Activated T-cell treated with anti-CD3 and anti-CD28 coated beads for 1 hour (primary cell): ENCODE measurements around the gene RALGDS.

Experiments used
- DNase-seq: peaks from one replicate; pipeline ENCODE4 v3.0.0-alpha.2; 2020; ENCODE audit warnings: low read depth

RALGDS gene

DNA sequence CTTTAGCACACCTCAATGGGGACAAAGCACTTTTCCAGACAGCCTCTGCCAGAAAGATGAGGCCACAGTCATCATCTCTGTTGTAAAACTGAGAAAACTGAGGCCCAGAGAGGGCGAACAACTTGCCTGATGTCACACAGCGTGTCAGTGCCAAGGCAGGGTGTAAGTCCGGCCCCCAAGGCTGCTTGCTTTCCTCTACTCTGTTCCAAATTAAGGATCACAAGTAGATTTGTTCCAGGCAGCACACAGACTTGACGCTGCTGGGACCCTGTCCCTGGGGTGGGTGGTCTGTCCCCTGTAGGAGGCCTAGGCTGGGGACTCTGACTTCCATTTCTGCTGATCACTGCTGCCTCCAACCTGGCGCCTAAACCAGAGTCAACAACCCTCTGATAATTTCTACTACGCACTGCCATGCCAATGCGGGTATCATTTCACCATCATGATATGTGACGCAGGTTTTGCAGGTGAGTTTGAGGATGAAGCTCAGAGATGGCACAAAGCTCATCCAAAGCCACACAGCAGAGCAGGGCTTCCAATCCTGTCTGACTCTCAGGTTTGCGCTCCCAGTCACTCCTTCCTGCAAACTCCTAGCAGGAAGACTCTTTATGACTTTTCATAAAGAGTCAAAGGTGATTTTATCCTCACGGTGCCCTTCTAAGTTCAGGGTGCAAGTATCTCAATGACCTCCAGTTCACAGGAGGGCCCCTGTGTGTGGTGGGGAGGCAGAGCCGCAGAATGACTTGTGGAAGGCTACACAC lies 13.5 kb upstream of the RALGDS start:
- no peak for DNase-seq

DNA sequence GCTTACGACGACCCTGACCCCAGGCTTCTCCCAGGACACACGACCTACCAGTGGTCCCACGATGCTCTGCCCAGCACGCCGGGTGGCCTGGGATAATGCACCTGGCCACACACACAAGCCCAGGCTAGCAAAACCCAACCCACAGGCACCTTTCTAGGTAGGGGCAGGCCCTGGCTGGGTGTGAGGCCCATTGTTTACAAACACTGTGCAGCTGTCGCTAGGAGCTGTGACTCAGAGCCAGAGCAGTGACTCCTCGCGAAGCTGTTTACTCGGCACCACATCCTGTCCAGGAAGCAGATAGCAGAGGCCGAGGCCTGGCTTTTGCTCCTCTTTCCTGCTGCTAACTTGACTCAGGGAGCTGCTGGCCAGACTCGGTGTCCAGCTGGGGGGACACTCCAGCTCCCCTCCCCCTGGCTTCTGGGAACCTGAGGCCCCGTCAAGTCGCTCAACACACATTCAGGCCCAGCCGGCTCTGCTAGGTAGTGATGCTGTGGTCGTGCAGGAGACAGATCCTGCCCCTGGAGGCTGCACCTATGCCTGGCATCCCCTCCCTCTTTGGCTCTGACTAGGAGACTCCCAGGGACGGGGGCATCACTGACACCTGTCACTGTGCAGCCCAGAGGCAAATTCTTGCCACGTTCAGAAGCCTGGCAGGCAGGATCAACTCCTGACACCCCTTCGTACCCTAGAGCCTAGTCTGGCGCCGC lies 12.8 kb upstream of the RALGDS start:
- DNase-seq = peak; percentile 75

DNA sequence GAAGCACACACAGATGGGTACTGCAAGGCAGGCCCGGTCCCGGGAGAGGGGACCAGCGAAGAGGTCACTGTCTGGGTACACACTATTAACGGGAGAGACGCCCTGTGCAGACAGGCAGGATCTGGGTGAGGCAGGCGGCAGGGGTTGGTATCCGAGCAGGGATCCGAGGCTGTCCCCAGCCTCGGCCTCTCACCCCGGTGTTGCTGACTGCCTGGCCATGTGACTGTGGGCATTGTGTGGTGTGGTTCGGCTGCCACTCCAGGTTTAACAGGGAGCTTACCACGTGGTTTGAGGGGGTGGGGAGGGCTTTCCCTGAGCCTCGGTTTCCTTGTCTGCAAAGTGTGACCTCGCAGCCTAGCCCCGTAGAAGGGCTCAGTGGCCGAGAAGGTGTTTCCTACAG lies 11.1 kb upstream of the RALGDS start:
- DNase-seq = no peak

DNA sequence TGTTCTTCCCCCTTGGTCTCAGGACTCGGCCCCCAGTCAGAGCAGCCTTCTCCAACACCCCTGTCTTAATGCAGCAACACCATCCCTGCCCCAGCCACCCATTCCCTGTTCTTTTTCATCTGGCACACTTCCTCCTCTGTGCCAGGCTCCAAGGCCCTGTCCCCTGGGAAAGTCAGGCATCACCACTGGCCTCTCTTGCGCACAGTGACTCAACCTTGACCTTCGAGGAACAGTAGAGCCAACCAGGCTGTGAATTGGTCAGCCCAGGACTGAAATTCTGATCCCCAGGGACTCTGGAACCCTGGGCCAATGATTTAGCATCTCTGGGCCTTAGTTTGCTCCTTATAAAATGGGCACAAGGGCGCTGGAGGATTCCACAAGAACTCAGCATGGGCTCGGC lies 10.5 kb upstream of the RALGDS start:
- DNase-seq = no peak

DNA sequence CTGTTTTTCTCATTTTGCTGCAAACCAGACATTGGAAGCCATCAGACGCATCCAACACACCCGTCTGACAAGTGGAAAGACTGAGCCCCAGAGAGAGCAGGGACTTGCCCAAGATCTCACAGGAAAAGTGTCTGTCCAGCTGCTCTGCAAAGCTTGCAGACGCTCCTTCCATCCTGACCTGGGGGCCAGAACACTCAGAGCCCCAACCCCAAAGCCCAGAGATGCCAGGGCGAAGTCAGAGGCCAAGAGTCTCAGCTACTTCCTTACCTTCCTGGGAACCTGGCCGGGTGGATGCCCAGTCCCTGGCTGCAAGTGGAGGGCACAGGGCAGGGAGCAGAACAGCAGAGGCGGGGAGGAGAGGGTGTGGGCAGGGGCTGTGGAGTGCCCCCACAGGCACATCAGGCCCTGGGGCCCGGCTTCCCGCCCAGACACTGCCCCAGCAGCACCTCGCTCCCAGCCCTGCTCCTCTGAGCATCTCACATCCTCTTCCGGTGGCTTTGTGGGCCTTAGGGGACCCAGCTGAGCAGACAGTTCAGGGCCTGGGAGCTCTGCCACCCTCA lies 9.7 kb upstream of the RALGDS start:
- no peak for DNase-seq

DNA sequence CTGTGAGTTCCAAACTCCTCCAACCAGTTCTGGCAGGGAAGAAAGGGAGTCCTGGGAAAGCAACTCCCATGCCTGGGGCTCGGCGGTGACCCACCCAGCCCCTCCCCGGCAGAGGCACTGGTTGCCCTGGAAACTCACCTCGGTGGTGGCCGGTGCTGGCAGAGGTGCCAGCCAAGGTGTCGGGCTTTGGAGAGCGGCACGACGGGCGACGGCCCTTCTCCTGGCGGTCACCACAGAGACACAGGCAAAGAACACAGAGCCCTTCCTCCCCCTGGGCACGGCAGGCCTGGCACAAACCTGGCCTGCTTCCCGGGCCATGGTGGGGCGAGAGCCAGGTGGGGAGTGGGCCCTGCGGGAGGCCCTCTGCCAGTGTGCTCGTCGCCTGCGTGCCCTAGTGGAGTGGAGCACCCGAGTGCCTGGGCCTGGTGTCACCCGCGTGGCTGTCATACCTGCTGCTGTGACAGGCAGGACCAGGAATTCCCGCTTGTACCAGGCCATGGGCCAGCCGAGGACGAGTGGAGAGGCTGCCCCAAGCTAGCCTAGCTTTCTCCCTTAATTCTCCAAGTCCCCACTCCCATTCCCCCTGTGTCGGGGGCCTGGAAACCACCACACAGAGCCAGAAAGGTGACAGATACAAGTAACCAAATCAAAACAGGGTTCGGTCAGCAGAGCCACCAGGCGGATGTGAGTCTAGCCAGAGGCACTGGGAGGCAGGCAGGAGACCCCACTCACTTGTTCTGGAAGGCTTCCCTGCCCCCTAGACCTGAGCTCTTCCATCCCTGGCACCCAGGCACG lies 8.2 kb upstream of the RALGDS start:
- no peak for DNase-seq

DNA sequence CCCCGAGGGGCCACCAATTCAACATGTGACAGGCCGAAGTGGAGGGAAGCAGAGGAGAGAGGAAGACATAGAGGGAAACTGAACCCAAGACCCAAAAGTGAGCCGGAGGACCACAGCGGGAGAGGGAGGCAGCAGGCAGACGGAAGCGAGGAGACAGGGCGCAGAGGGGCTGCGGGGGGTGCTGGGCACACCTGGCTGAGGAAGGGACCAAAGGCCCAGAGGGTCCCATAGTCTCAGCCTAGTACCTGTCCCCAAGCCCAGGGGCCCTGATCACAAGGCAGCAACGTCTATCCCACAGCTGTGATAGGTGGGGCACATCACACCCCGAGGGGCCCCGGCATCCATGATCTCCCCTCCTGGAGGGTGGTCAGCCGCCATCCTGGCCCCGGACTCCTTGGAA lies 7.1 kb upstream of the RALGDS start:
- DNase-seq = no peak

DNA sequence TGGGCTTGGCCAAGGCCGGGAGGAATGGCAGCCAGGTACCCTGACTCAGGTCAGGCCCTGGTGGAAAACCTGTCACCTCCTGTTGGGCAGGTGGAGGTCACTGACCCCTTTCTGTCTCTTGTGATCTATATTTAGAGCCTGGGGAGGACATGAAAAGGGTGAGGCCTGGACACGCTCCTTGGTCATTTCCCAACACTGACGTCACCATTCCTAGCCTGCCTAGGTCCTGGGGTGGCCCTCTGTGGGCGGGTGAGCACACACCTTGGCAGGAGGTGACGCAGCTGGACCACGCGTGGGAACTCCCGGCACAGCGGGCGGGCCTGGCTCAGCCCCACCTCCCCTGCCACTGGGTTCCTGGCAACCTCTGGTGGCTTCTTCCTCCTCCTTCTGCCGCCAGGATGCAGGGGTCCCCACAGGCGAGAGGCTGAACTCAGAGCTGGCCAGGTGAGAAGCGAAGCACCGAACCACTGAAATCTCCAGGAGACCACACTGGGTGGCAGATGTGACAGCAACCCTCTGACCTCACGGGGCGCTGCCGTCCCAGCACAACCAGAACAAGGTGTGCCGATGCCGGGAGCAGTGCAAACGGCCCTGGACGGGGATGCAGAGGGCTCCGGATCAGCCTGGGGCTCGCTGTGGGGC lies 6.4 kb upstream of the RALGDS start:
- DNase-seq = no peak

DNA sequence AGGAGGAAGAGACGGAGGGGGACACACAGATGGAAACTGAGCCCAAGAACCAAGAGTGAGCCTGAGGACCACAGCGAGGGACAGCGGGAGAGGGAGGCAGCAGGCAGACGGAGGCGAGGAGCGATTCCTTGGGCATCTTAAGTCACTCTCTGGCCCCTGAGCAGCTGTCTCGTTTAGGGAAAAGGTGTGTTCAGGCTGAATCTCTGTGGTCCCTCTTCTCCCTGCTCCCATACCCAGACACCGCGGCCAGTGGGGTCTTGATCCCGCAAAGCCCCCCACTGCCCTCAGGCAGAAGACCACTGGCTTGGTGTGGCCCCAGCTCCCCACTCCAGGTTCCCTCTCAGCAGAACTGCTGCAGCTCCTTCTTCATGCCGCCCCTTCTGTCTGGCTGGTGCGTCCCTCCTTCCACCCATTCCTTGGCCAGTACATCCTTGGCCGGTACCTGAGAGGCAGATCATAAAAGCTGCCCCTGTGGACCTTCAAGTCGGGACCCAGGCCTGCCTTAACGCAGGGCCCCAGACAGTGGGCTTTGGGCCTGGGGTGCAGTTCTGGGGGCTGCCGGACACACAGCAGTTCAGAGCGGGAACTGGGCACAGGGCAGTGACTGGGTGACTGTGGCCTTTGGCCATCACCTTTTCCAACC lies 5.8 kb upstream of the RALGDS start:
- DNase-seq = no peak

DNA sequence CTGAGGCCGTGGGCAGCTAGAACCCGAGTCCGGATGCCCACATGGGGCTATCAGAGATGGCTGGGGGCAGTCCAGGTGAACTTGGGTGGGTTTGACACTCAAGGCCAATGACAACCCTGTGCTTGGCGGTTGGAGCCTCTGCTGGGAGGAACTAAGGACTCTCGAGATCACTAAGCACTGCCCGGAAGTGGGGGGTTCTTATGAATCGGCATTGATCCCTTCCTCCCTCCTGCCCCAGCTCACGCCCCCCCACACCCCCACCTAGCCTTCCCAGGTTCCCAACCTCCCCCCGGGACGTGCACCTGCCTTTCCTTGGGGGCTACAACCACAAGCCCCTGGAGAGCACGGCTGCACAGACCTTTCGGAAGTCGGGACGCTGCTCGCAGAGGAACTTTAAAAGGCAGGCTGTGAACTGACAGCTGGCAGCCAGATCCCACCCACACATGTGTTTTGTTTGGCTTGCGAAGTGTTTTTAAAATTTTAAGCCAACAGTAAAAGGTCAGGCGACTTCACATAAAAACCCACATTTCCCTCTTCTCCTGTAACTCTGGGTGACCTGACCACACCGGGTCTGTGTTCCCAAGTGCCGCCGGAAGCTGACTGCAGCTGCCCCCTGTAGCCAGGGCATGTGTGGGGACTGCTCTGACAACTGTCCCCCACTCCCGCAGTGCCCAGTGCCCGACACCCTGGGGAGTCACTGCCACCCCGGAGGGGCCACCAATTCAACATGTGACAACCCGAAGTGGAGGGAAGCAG lies 5.1 kb upstream of the RALGDS start:
- DNase-seq = no peak

DNA sequence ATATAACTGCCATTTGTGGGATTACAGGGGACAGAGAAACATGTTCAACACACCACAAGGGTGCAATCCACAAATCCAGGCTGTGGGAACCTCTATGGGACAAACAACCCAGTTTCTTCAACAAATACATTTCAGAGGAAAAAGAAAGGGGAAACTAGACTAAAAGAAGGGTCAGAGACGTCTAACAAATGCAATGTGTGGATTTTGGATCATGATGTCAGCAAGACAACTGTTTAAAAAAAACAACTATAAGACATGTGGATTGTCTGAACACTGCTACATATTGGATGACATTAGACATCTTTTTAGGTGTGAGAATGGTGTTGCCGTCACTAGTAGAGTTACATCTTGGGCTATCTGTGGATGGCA lies 3.9 kb upstream of the RALGDS start:
- no peak for DNase-seq

DNA sequence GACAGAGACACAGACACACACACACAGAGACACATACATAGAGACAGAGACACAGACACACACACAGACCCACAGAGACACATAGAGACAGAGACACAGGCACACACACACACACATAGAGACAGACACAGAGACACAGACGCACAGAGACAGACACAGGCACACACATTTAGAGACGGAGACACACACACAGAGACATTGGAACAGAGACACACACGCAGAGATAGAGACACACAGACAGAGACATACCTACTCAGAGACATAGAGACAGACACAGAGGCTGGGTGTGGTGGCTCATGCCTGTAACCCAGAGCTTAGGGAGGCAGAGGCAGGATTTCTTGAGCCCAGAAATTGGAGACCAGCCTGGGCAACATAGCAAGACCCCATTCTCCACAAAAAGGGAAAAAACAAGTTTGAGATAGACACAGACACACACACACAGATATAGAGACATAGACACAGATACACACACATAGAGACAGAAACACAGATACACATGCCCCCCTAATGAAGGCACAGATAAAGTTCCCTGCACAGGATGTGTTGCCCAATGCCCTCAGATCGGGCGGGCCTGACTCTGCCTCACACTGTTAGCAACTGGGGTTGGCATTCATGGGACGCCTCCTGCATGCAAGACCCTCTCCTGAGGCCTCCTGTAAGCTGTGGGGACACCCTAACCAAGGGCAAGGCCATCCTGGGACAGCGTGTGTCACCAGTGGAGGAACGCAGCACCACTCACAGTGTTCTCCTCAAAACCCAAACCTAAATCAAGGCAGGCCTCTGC lies 3.3 kb upstream of the RALGDS start:
- no peak for DNase-seq

DNA sequence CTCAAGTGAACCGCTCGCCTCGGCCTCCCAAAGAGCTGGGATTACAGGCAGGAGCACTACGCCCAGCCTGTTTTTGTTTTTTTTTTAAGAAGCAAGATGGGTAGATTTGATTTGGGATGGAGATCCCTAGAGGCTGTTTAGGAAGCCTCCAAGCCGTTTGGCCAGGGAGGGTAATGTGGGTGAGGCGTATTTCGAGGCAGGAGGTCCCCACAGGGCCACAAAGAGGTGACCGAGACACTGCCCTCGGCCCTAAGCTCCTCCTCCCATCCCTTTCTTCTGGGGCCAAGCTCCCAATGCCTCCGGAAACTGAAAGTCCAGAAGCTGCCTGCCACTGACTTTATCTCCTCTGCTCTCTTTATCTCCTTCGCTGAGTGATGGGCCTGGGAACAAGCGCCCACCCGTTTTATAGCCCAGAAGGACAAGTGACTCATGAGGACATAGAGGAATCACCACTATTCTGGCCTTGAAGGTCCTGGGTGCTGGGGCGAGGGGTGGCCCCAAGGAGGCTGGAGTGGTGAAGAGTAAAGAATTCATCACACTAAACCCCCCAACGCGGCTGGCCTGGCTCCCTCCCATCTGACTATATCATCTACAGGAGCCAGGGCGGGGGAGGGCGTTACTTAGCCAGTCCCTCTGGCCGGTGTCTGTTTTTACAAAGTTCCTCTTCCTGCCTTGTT lies 2.0 kb upstream of the RALGDS start:
- DNase-seq = no peak

DNA sequence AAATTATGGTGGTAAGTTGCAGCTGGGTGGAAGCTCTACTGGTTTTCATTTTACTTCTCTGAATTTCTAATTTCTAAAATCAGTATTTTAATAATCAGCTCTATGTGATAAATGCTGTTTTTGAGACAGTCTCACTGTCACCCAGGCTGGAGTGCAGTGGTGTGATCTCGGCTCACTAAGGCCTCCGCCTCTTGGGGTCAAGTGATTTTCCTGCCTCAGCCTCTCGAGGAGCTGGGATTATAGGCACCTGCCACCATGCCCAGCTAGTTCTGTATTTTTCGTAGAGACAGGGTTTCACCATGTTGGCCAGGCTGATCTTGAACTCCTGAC lies 1.5 kb upstream of the RALGDS start:
- no peak for DNase-seq

DNA sequence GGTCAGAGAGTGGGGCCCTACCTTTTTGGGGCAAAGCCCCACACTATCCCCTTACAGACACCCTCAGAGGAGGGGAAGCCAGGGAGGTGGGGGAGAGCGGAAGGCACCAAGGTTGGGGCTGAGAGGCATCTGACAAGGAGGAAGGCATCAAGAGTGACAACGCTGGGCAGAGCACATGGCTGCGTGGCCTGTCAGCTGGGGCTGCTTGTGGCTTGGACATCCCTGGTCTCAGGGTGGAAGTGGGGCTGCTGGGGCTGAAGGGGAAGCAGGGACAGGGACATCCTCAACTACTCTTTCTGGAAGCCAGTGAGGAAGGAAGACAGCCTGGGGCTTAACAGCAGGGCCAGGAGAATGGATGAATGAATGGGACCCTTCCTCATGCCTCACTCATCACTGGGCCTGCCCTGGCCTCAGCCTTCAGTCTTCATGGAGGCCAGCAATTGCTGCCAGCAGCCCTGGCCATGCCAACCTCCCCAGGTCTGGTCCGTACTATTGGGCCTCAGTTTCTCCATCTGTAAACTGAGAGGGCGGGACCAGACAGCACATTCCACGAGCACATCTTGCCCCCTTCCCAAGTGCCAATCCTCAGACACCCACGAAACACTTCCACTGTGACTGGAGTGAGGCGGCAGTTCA lies 993 bp upstream of the RALGDS start:
- no peak for DNase-seq

DNA sequence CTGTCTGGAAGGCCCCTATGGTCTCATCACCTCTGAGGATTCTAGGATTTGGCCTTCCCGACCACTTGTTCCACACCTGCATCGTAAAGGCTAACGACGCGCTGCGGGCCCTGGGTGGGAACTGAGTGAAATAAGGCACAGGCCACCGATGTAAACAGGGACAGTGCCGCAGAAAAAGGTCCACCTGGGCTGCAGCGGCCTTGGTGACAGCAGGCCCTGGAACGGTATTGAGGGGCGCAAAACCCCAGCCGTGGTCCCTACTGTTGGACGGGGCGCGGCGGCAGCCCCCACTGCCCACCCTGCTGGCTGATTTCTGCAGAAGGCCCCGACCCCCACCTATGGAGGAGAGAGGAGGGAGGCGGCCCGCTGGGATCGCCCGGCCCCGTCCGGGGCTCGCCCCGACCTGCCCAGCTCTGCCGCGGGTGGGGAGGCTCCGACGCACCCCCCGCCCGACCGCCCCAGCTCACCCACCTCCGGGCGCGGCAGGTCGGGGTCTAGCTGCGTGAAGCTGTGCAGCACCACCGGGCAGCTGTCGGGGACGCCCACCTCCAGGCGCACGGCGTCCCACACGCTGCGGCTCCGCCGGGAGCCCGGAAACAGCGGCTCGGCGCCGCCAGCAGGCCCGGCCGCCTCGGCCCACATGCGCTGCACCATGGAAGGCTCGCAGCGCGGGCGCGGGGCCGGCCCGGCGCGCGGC lies 391 bp downstream of the RALGDS start:
- DNase-seq = no peak

DNA sequence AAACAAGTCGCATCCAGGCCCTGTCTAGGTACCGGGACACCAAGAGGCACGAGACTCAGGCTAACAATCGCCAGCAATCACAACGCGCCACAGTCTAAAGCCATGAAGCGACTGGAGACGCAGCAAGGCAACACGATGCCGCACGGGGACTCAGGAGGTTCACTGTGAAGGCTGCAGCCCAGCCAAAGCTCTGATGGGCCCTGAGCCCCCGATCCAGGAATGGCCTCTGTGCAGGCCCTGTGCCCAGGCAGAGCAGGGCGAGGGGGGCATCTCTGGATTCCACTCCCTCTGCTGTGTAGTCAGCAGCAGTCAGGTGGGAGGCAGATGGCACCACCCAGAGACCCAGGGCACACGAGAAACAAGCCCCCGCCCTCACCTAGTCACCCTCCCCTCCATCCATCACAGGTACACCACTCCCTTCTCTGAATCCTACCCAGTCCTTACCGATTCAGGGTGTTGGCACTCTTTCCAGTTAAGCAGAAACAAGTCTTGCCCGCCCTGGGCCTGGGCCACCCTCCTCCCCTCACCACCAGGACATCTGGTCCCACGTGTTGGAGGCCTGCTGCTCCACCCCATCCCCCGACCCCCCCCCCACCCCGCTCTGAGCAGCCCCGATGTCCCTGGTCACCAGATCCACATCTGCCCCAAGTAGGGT lies 1.1 kb downstream of the RALGDS start:
- no peak for DNase-seq
